HEK293 (cell line): ENCODE data around the gene SPINK4.

Experiments
- CTCF ChIA-PET: fragments of 350-600 bp; formaldehyde crosslinking; extraction: SDS; loops from one replicate; lab custom pipeline; 2021; ENCODE audit warnings: antibody characterized with exemption; lab: Yijun Ruan, JAX
- POLR2A ChIA-PET: fragments of 300-600 bp; formaldehyde crosslinking; extraction: SDS; loops from one replicate; lab custom pipeline; 2020; ENCODE audit warnings: antibody characterized with exemption, inconsistent platforms; lab: Yijun Ruan, JAX
- H3K27ac ChIP-seq: fragments of 200-500 bp; sonication (Bioruptor generic); 2 replicates; pipeline ENCODE4 v1.5.1; 2014; ENCODE audit warnings: low read depth, low read length, control low read depth, inconsistent platforms; ENCODE audit errors: extremely low read depth
- H3K36me3 ChIP-seq, 2 experiments: fragments of 200-500 bp in 1 of 2; sonication (Bioruptor generic) in 1 of 2; 1 replicate in 1 of 2; 2 replicates in 1 of 2; pipeline ENCODE4 v1.5.1; 2014 to 2017; ENCODE audit warnings: inconsistent platforms in 2 of 2, low read length in 2 of 2; ENCODE audit not compliant: control insufficient read depth in 2 of 2, insufficient read depth in 1 of 2
- H3K4me1 ChIP-seq: fragments of 200-500 bp; sonication (Bioruptor generic); 2 replicates; pipeline ENCODE4 v1.5.1; 2014; ENCODE audit warnings: mild to moderate bottlenecking, low read length, inconsistent platforms; ENCODE audit not compliant: control insufficient read depth, insufficient read depth
- H3K4me3 ChIP-seq: 2 replicates; pipeline ENCODE4 v1.5.1; 2011; ENCODE audit warnings: low read depth, mild to moderate bottlenecking, control low read depth, low read length, moderate library complexity
- H3K9me3 ChIP-seq: fragments of 200-500 bp; sonication (Bioruptor generic); 2 replicates; pipeline ENCODE4 v1.5.1; 2014; ENCODE audit warnings: low read depth, low read length, inconsistent platforms; ENCODE audit not compliant: control insufficient read depth, insufficient read depth
- GLI4 ChIP-seq: fragments of 450-650 bp; formaldehyde crosslinking; IDR thresholded peaks from 2 replicates; pipeline ENCODE4 v1.5.1; 2016; ENCODE audit warnings: missing biosample characterization, missing genetic modification characterization
- HIC1 ChIP-seq: fragments of 450-650 bp; formaldehyde crosslinking; IDR thresholded peaks from 2 replicates; pipeline ENCODE4 v1.5.1; 2016; ENCODE audit warnings: missing biosample characterization, missing genetic modification characterization
- HOXD13 ChIP-seq: sonication (generic); formaldehyde crosslinking; IDR thresholded peaks from 2 replicates; pipeline ENCODE4 v1.8.0; 2022; ENCODE audit warnings: missing genetic modification reagents, borderline replicate concordance
- PATZ1 ChIP-seq: fragments of 450-650 bp; formaldehyde crosslinking; IDR thresholded peaks from 2 replicates; pipeline ENCODE4 v1.5.1; 2016; ENCODE audit warnings: missing biosample characterization, missing genetic modification characterization
- SALL2 ChIP-seq: fragments of 450-650 bp; formaldehyde crosslinking; IDR thresholded peaks from 2 replicates; pipeline ENCODE4 v1.5.0; 2017; ENCODE audit warnings: missing biosample characterization, mild to moderate bottlenecking, missing genetic modification characterization, borderline replicate concordance
- SP3 ChIP-seq: fragments of 450-650 bp; formaldehyde crosslinking; IDR thresholded peaks from 2 replicates; pipeline ENCODE4 v1.5.1; 2016; ENCODE audit warnings: missing biosample characterization, missing genetic modification characterization
- ZBTB1 ChIP-seq: fragments of 450-650 bp; formaldehyde crosslinking; IDR thresholded peaks from 2 replicates; pipeline ENCODE4 v1.5.1; 2016; ENCODE audit warnings: missing biosample characterization, missing genetic modification characterization
- ZBTB20 ChIP-seq: fragments of 450-650 bp; formaldehyde crosslinking; IDR thresholded peaks from 2 replicates; pipeline ENCODE4 v1.5.1; 2016; ENCODE audit warnings: missing biosample characterization, missing genetic modification characterization
- ZNF157 ChIP-seq: fragments of 450-650 bp; formaldehyde crosslinking; IDR thresholded peaks from 2 replicates; pipeline ENCODE4 v1.5.1; 2016; ENCODE audit warnings: missing biosample characterization, missing genetic modification characterization
- ZNF248 ChIP-seq: fragments of 450-650 bp; formaldehyde crosslinking; IDR thresholded peaks from 2 replicates; pipeline ENCODE4 v1.5.1; 2017; ENCODE audit warnings: missing biosample characterization, missing genetic modification characterization
- ZNF394 ChIP-seq: fragments of 450-650 bp; formaldehyde crosslinking; IDR thresholded peaks from 2 replicates; pipeline ENCODE4 v1.5.1; 2016; ENCODE audit warnings: missing biosample characterization, missing genetic modification characterization, mild to moderate bottlenecking, moderate library complexity, borderline replicate concordance
- ZNF48 ChIP-seq: fragments of 450-650 bp; formaldehyde crosslinking; IDR thresholded peaks from 2 replicates; pipeline ENCODE4 v1.5.1; 2016; ENCODE audit warnings: missing biosample characterization, missing genetic modification characterization
- ZNF560 ChIP-seq: fragments of 450-650 bp; formaldehyde crosslinking; IDR thresholded peaks from 2 replicates; pipeline ENCODE4 v1.5.1; 2017; ENCODE audit warnings: missing biosample characterization, missing genetic modification characterization, borderline replicate concordance
- ZNF580 ChIP-seq: fragments of 450-650 bp; formaldehyde crosslinking; IDR thresholded peaks from 2 replicates; pipeline ENCODE4 v1.5.1; 2016; ENCODE audit warnings: missing biosample characterization, missing genetic modification characterization
- ZNF596 ChIP-seq: fragments of 450-650 bp; IDR thresholded peaks from 2 replicates; pipeline ENCODE4 v1.5.0; 2018; ENCODE audit warnings: missing biosample characterization, mild to moderate bottlenecking, missing genetic modification characterization, moderate library complexity
- ZNF654 ChIP-seq: fragments of 450-650 bp; formaldehyde crosslinking; IDR thresholded peaks from 2 replicates; pipeline ENCODE4 v1.5.1; 2016; ENCODE audit warnings: low read depth, missing biosample characterization, missing genetic modification characterization
- ZNF830 ChIP-seq: fragments of 450-650 bp; IDR thresholded peaks from 2 replicates; pipeline ENCODE4 v1.5.0; 2018; ENCODE audit warnings: missing biosample characterization, missing genetic modification characterization, low read depth, mild to moderate bottlenecking, moderate library complexity
- ZNF837 ChIP-seq: fragments of 450-650 bp; formaldehyde crosslinking; IDR thresholded peaks from 2 replicates; pipeline ENCODE4 v1.5.1; 2016; ENCODE audit warnings: missing biosample characterization, missing genetic modification characterization

Gene SPINK4

GRCh38 chr9:33245341-33245740 lies 5.4 kb downstream of the SPINK4 start:
- CTCF ChIA-PET: no interaction called here
- no peaks in the 10 kb centered on the region for H3K4me1 ChIP-seq
- no peaks in the 10 kb centered on the region for H3K9me3 ChIP-seq
- POLR2A ChIA-PET: no interaction called here
- TF ChIP-seq ZNF48 (tag by site-specific recombination): no peak
- TF ChIP-seq, all 188 proteins: peak for 0
- Histone ChIP-seq H3K27ac (no peak overlapping the region), H3K4me3 (no peak overlapping the region), H3K36me3 (peaks cover 0 to 23% of the 10 kb centered on the region in 2 experiments; a peak in 2 of 3 replicates)

- Histone ChIP-seq H3K4me3 (no peak overlapping the region), H3K4me1 (no peaks in the 10 kb centered on the region), H3K36me3 (peaks cover 0 to 27% of the 10 kb centered on the region in 2 experiments; a peak in 2 of 3 replicates), H3K27ac (no peak overlapping the region), H3K9me3 (no peaks in the 10 kb centered on the region)
- CTCF ChIA-PET: interaction anchor here (0.6 to 0.8 kb wide), 3 partner anchors 12 to 74 kb away, joined by 3 to 5 read pairs (median 4); no protein-coding TSS in a partner anchor
- POLR2A ChIA-PET: no interaction called here
- TF ChIP-seq ZNF560 (tag by site-specific recombination) (no peak), ZNF48 (tag by site-specific recombination) (no peak), SALL2 (tag by site-specific recombination) (no peak), ZBTB1 (tag by site-specific recombination) (no peak), ZNF596 (tag by site-specific recombination) (no peak), GLI4 (tag by site-specific recombination) (no peak), ZNF830 (tag by site-specific recombination) (no peak), ZNF837 (tag by site-specific recombination) (no peak), ZNF580 (tag by site-specific recombination) (no peak), HOXD13 (CRISPR knock-in tag) (no peak), PATZ1 (no peak), HIC1 (tag by site-specific recombination) (no peak), ZNF157 (no peak), ZNF654 (tag by site-specific recombination) (no peak), ZNF248 (tag by site-specific recombination) (no peak), SP3 (tag by site-specific recombination) (no peak)
Observed at GRCh38 chr9:33246269-33246860, 6.4 kb downstream of the SPINK4 start.

- no peaks in the 10 kb centered on the region for H3K4me1 ChIP-seq
- TF ChIP-seq ZNF394 (tag by site-specific recombination) (peak; percentile 41; the same call in 1 of the 2 replicates), ZBTB20 (tag by site-specific recombination) (no peak)
- TF ChIP-seq, all 188 proteins: peak for 1
- peaks cover 4 to 42% of the 10 kb centered on the region in 2 experiments; a peak in 2 of 3 replicates for H3K36me3 ChIP-seq
- H3K27ac ChIP-seq: no peak overlapping the region
- ChIA-PET CTCF (interaction anchor here (0.5 to 0.7 kb wide), 4 partner anchors 16 to 285 kb away, joined by 3 to 4 read pairs (median 4); partner anchors contain the start of genes BAG1 and CHMP5), POLR2A (interaction anchor here (1.0 kb wide), 1 partner anchor 10 kb away, joined by 6 read pairs; no protein-coding TSS in a partner anchor)
- no peaks in the 10 kb centered on the region for H3K9me3 ChIP-seq
- H3K4me3 ChIP-seq: no peak overlapping the region
Observed at GRCh38 chr9:33248606-33249005, 8.6 kb downstream of the SPINK4 start.
